Kidney epithelial cell (primary cell): ENCODE results near the gene IMMT. TPM values are rescaled to one million over a fixed set of nuclear protein-coding genes. Genes with fewer than 3 reads are reported as not detected.

Experiments used
- DNase-seq: peaks from one replicate; pipeline ENCODE4 v3.0.0-alpha.2; 2010; ENCODE audit warnings: low read depth
- H3K27me3 ChIP-seq: 2 replicates; pipeline ENCODE4 v1.6.0; 2011; ENCODE audit warnings: low read length; ENCODE audit not compliant: control insufficient read depth, insufficient read depth
- H3K36me3 ChIP-seq: 2 replicates; pipeline ENCODE4 v1.5.1; 2011; ENCODE audit warnings: low read length; ENCODE audit not compliant: control insufficient read depth, insufficient read depth
- H3K4me3 ChIP-seq: 2 replicates; pipeline ENCODE4 v1.5.1; 2011; ENCODE audit warnings: low read depth, mild to moderate bottlenecking, control low read depth, low read length
- total RNA-seq: library from RNA; depleted of rRNA; stranded (reverse); fragments of >200 nt; gene quantifications from 2 replicates; pipeline ENCODE4 v1.2.3, GENCODE V29; 2015
- TF ChIP-seq, protein P1 (sequence below): IDR thresholded peaks from 2 replicates; pipeline ENCODE4 v1.5.1; 2011; ENCODE audit warnings: mild to moderate bottlenecking, moderate library complexity, low read length, control low read depth, inconsistent platforms; ENCODE audit not compliant: insufficient read depth, poor library complexity, severe bottlenecking

Gene IMMT
- total RNA-seq, 1 donor from 2014 or later = 66.9 TPM

DNA sequence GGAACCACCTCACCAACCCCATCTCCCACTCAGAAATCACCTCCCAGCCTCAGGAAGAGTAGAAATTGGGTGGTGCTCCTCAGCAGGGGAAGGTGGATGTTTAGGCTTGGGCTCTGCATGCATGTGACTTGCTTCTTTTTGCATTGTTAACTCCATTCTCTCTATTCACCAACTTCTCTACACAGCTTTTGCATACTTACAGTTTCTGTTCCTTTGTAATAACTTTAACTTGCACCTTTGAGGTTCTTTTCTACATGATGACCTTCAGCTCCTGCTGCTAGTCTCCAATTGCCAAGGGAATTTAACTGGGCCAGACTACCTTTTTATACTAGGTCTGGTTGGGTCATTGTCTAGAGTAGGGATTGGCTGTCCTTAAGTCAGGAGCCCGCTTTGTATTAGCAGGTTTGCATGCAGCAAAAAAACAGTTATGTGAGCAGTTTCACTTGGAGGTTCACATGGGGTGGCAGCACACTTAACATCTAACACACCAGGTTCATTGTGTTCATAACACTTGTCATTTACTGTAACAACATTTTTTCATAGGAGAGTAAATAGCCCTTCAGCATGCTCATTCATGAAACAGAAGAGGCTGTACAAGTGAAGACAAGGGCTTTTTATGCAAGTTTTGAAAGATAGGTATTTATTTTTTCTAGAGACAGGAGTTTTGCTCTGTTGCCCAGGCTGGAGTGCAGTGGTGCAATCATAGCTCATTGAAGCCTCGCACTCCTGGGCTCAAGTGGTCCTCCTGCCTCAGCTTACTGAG lies 16.0 kb upstream of the IMMT start:
- no peak overlapping the region for H3K4me3 ChIP-seq
- peaks cover 1% of the 10 kb centered on the region for H3K36me3 ChIP-seq
- H3K27me3 ChIP-seq = no peaks in the 10 kb centered on the region
- TF ChIP-seq, protein P1, sequence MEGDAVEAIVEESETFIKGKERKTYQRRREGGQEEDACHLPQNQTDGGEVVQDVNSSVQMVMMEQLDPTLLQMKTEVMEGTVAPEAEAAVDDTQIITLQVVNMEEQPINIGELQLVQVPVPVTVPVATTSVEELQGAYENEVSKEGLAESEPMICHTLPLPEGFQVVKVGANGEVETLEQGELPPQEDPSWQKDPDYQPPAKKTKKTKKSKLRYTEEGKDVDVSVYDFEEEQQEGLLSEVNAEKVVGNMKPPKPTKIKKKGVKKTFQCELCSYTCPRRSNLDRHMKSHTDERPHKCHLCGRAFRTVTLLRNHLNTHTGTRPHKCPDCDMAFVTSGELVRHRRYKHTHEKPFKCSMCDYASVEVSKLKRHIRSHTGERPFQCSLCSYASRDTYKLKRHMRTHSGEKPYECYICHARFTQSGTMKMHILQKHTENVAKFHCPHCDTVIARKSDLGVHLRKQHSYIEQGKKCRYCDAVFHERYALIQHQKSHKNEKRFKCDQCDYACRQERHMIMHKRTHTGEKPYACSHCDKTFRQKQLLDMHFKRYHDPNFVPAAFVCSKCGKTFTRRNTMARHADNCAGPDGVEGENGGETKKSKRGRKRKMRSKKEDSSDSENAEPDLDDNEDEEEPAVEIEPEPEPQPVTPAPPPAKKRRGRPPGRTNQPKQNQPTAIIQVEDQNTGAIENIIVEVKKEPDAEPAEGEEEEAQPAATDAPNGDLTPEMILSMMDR = no peak
- DNase-seq = no peak

DNA sequence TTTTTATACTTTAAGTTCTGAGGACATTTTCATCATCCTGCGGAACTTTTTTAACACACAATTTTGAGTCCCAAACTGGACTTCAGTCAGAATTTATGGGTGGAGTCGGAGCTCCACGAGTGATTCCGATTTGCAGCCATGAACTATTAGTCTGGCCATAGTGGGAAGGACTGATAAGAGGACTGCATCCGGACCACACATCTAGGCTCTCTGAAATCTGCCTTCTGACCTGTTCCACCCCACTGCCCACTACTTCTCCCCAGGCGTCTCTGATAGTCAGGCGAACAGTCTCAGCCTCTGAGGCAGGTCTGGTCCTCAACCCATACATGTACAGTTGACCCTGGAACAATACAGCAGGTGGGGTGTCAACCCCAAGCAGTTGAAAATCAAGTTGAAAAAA lies 9.2 kb upstream of the IMMT start:
- Histone ChIP-seq H3K4me3 (no peak overlapping the region), H3K36me3 (no peaks in the 10 kb centered on the region), H3K27me3 (no peaks in the 10 kb centered on the region)
- no peak for DNase-seq
- TF ChIP-seq, protein P1 = no peak

DNA sequence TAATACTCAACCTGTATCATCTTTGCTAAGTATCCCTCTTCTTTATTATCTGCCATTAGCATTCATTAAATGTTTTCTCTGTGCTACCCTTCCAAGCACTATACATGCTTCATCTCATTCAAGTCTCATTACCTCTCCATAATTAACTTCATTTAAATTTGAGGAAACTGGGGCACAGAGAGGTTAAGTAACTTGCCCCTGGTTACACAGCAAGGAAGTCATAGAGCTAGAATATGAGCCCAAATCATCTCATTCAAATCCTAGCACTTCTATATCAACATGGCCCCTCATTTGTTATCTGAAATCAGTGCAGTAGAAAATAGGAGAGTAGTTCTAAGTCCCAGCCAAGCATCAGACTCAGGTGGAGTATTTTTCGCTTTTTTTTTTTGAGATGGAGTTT lies 8.4 kb upstream of the IMMT start:
- DNase-seq = no peak
- TF ChIP-seq, protein P1 = no peak
- H3K4me3 ChIP-seq = no peak overlapping the region
- no peaks in the 10 kb centered on the region for H3K27me3 ChIP-seq
- no peaks in the 10 kb centered on the region for H3K36me3 ChIP-seq

DNA sequence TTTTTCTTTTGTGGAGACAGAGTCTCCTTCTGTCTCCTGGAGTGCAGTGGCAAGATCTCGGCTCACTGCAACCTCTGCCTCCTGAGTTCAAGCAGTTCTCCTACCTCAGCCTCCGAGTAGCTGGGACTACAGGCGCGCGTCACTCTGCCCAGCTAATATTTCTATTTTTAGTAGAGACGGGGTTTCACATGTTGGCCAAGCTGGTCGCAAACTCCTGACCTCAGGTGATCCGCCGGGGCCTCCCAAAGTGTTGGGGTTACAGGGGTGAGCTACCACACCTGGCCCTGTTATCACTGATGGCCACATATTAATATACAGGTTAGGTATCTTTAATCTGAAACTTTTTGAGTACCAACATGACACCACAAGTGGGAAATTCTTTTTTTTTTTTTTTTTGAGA lies 7.4 kb upstream of the IMMT start:
- H3K27me3 ChIP-seq = no peaks in the 10 kb centered on the region
- TF ChIP-seq, protein P1 = no peak
- no peaks in the 10 kb centered on the region for H3K36me3 ChIP-seq
- no peak overlapping the region for H3K4me3 ChIP-seq
- DNase-seq = no peak

DNA sequence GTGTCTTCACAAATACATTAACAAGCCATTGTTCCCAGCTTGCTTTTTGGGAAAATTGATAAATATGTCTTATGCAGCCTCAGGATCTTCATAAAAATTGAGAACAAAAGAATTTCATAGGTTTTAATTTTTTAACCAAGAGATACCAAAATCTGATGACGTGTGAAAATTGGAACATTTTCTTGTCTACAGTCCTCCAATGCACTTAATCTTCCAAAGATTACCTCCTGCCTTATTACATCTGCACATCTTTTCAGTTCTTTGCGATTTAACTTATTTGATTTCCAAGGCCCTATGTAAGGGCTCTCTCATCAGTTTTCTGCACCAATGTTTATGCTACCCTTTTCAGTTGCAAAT lies 7.1 kb upstream of the IMMT start:
- Histone ChIP-seq H3K27me3 (no peaks in the 10 kb centered on the region), H3K36me3 (no peaks in the 10 kb centered on the region), H3K4me3 (no peak overlapping the region)
- TF ChIP-seq, protein P1 = no peak
- DNase-seq = no peak
